Hepatocyte (in vitro differentiated cells): ENCODE data around the gene BAG1. TPM values are rescaled to one million over a fixed set of nuclear protein-coding genes. Genes with fewer than 3 reads are reported as not detected.

ENCODE experiments used
- DNase-seq: peaks from one replicate; pipeline ENCODE4 v3.0.0-alpha.2; 2016; ENCODE audit warnings: low spot score
- H2AFZ ChIP-seq: fragments of 200-600 bp; sonication (generic); 2 replicates; pipeline ENCODE4 v1.6.0; 2016; ENCODE audit warnings: antibody characterized with exemption, mild to moderate bottlenecking
- H3K27ac ChIP-seq: fragments of 200-600 bp; sonication (generic); 2 replicates; pipeline ENCODE4 v1.5.1; 2016; ENCODE audit warnings: mild to moderate bottlenecking
- H3K27me3 ChIP-seq: fragments of 200-600 bp; sonication (generic); 2 replicates; pipeline ENCODE4 v1.6.1; 2016
- H3K36me3 ChIP-seq: fragments of 200-600 bp; sonication (generic); replicated peaks from 2 replicates; pipeline ENCODE4 v1.5.1; 2016; ENCODE audit warnings: low read depth; ENCODE audit not compliant: insufficient read depth
- H3K4me1 ChIP-seq: fragments of 200-600 bp; sonication (generic); 2 replicates; pipeline ENCODE4 v1.5.1; 2016; ENCODE audit warnings: mild to moderate bottlenecking, moderate library complexity; ENCODE audit not compliant: insufficient read depth
- H3K4me2 ChIP-seq: fragments of 200-600 bp; sonication (generic); 2 replicates; pipeline ENCODE4 v1.6.0; 2016
- H3K4me3 ChIP-seq: fragments of 200-600 bp; sonication (generic); 2 replicates; pipeline ENCODE4 v1.5.1; 2016; ENCODE audit warnings: mild to moderate bottlenecking
- H3K79me2 ChIP-seq: fragments of 200-600 bp; sonication (generic); 2 replicates; pipeline ENCODE4 v1.6.0; 2017; ENCODE audit warnings: mild to moderate bottlenecking
- H3K9me2 ChIP-seq: fragments of 200-600 bp; sonication (generic); replicated peaks from 2 replicates; pipeline ENCODE4 v1.6.0; 2017; ENCODE audit warnings: mild to moderate bottlenecking; ENCODE audit not compliant: insufficient read depth
- H3K9me3 ChIP-seq: fragments of 200-600 bp; sonication (generic); 2 replicates; pipeline ENCODE4 v1.5.1; 2016; ENCODE audit warnings: low read depth, mild to moderate bottlenecking
- H4K20me1 ChIP-seq: fragments of 200-600 bp; sonication (generic); 2 replicates; pipeline ENCODE4 v1.6.0; 2016; ENCODE audit warnings: mild to moderate bottlenecking; ENCODE audit not compliant: insufficient read depth, poor library complexity, severe bottlenecking
- CTCF ChIP-seq: fragments of 200-600 bp; sonication (generic); IDR thresholded peaks from 2 replicates; pipeline ENCODE4 v1.5.1; 2016; ENCODE audit warnings: antibody characterized with exemption, mild to moderate bottlenecking; ENCODE audit not compliant: poor library complexity
- EZH2 ChIP-seq: fragments of 200-600 bp; sonication (generic); IDR thresholded peaks from 2 replicates; pipeline ENCODE4 v1.6.1; 2016; ENCODE audit warnings: antibody characterized with exemption, mild to moderate bottlenecking, borderline replicate concordance
- EZH2phosphoT487 ChIP-seq: fragments of 200-600 bp; sonication (generic); IDR thresholded peaks from one replicate; pipeline ENCODE4 v1.6.1; 2018; ENCODE audit warnings: antibody characterized with exemption, mild to moderate bottlenecking, low read depth, moderate library complexity; ENCODE audit not compliant: unreplicated experiment, severe bottlenecking
- WGBS: methylation state at CpG from one replicate; pipeline ENCODE4 v1.1.6; 2016; ENCODE audit warnings: low lambda C conversion rate; ENCODE audit errors: missing lambda C conversion rate; 5-methylcytosine and 5-hydroxymethylcytosine counted together
- polyA plus RNA-seq: library from polyadenylated mRNA; unstranded; fragments of >200 nt; fragmentation: Nextera tagmentation; extraction: Ambion mirVana; gene quantifications from 2 replicates; pipeline ENCODE4 v1.2.1, GENCODE V29; 2016
- total RNA-seq: library from RNA; depleted of rRNA; stranded (reverse); fragments of >200 nt; gene quantifications from 2 replicates; pipeline ENCODE4 v1.2.3, GENCODE V29; 2014

BAG1 gene
- total and polyA plus RNA-seq, 2 experiments from 2014 or later = 78.5 to 103 TPM

- Histone ChIP-seq H3K9me2 (no peaks in the 10 kb centered on the region), H3K27me3 (no peaks in the 10 kb centered on the region), H3K9me3 (no peaks in the 10 kb centered on the region), H3K4me3 (peak overlapping the region; percentile 78), H3K4me1 (peaks cover 13% of the 10 kb centered on the region), H3K79me2 (peaks cover 61% of the 10 kb centered on the region), H3K36me3 (no peaks in the 10 kb centered on the region), H3K4me2 (peak overlapping the region; percentile 90), H4K20me1 (peaks cover 3% of the 10 kb centered on the region), H2AFZ (peak overlapping the region; percentile 67), H3K27ac (peak overlapping the region; percentile 76)
- 7% methylated on average over 25 of the region's 25 CpGs for WGBS
- TF ChIP-seq CTCF (no peak), EZH2 (no peak), EZH2phosphoT487 (no peak)
- DNase-seq = peak; percentile 38
Measured at GRCh38 chr9:33263131-33264002, 1.1 kb downstream of the BAG1 start.

- no peak overlapping the region for H3K27ac ChIP-seq
- H3K4me3 ChIP-seq = no peak overlapping the region
- peaks cover 3% of the 10 kb centered on the region for H4K20me1 ChIP-seq
- DNase-seq = no peak
- H3K9me2 ChIP-seq = no peaks in the 10 kb centered on the region
- H3K9me3 ChIP-seq = no peaks in the 10 kb centered on the region
- no peak overlapping the region for H2AFZ ChIP-seq
- H3K4me2 ChIP-seq = no peak overlapping the region
- no peaks in the 10 kb centered on the region for H3K27me3 ChIP-seq
- peaks cover 39% of the 10 kb centered on the region for H3K79me2 ChIP-seq
- peaks cover 7% of the 10 kb centered on the region for H3K4me1 ChIP-seq
- TF ChIP-seq CTCF = no peak
- 87% methylated on average over 1 of the region's 1 CpG for WGBS
- no peaks in the 10 kb centered on the region for H3K36me3 ChIP-seq
Measured at GRCh38 chr9:33260372-33260771, 4.1 kb downstream of the BAG1 start.

GRCh38 chr9:33257276-33257675 lies 7.2 kb downstream of the BAG1 start:
- no peaks in the 10 kb centered on the region for H3K9me2 ChIP-seq
- no peaks in the 10 kb centered on the region for H3K27me3 ChIP-seq
- 91% methylated on average over 4 of the region's 4 CpGs for WGBS
- no peak overlapping the region for H2AFZ ChIP-seq
- no peaks in the 10 kb centered on the region for H3K36me3 ChIP-seq
- DNase-seq = no peak
- no peaks in the 10 kb centered on the region for H3K9me3 ChIP-seq
- H3K4me3 ChIP-seq = no peak overlapping the region
- TF ChIP-seq CTCF = no peak
- peaks cover 6% of the 10 kb centered on the region for H3K4me1 ChIP-seq
- H3K27ac ChIP-seq = no peak overlapping the region
- H3K4me2 ChIP-seq = no peak overlapping the region
- no peaks in the 10 kb centered on the region for H4K20me1 ChIP-seq
- H3K79me2 ChIP-seq = peaks cover 16% of the 10 kb centered on the region
